Body of pancreas (tissue), 4 donors: ENCODE data around the gene GPANK1. TPM values are rescaled to one million over a fixed set of nuclear protein-coding genes. Genes with fewer than 3 reads are reported as not detected.

ENCODE experiments used
- ATAC-seq: fragments of 150-250 bp; one replicate; pipeline ENCODE4 v1.9.1; 2016
- DNase-seq, 4 donors: peaks; one replicate each; pipeline ENCODE4 v3.0.0-alpha.2; 2019
- H3K27ac ChIP-seq, 4 donors: fragments of 200-600 bp; sonication (generic); 1 replicate in 3 of 4; 2 replicates in 1 of 4; pipeline versions ENCODE4 v1.5.1 to v1.6.1; 2016 to 2019; ENCODE audit warnings: mild to moderate bottlenecking in 1 of 4, mixed read lengths in 1 of 4, moderate library complexity in 1 of 4
- H3K27me3 ChIP-seq, 2 donors: fragments of 200-600 bp; sonication (generic); one replicate each; pipeline ENCODE4 v1.6.0; 2016; ENCODE audit warnings: mild to moderate bottlenecking in 1 of 2
- H3K36me3 ChIP-seq, 2 donors: fragments of 200-600 bp; sonication (generic); replicated peaks in 1 of 2; 2 replicates each; pipeline ENCODE4 v1.5.1; 2016; ENCODE audit warnings: low read depth in 2 of 2; ENCODE audit not compliant: insufficient read depth in 1 of 2
- H3K4me1 ChIP-seq: fragments of 200-600 bp; sonication (generic); one replicate; pipeline ENCODE4 v1.6.0; 2016
- H3K4me3 ChIP-seq, 2 donors: fragments of 200-600 bp; sonication (generic); 1 replicate in 1 of 2; 2 replicates in 1 of 2; pipeline ENCODE4 v1.5.1; 2016 to 2019
- H3K9me3 ChIP-seq, 3 donors: fragments of 200-600 bp; sonication (generic); 1 replicate in 2 of 3; 2 replicates in 1 of 3; pipeline ENCODE4 v1.5.1; 2016
- CTCF ChIP-seq, 7 experiments: fragments of 450-650 bp in 4 of 7; fragments of 200-600 bp in 3 of 7; sonication (generic) in 3 of 7; IDR thresholded peaks; one replicate each; pipeline ENCODE4 v1.5.1; 2016 to 2019; ENCODE audit warnings: antibody characterized with exemption in 7 of 7
- POLR2A ChIP-seq, 3 donors: fragments of 450-650 bp; IDR thresholded peaks; one replicate each; pipeline ENCODE4 v1.6.1; 2016; ENCODE audit warnings: antibody characterized with exemption in 3 of 3, mild to moderate bottlenecking in 2 of 3
- WGBS, 2 donors: methylation state at CpG; one replicate each; pipeline ENCODE4 v1.1.5; 2017; 5-methylcytosine and 5-hydroxymethylcytosine counted together
- intact Hi-C: fragments of 100-400 bp; cut with DNase I; formaldehyde crosslinking; loops from one replicate; pipeline ENCODE4 v1.15.1; 2023
- total RNA-seq, 2 donors: library from RNA; depleted of rRNA; stranded (reverse); fragments of >200 nt; gene quantifications; one replicate each; pipeline ENCODE4 v1.1.0, GENCODE V29; 2016

GPANK1 gene
- total RNA-seq, 2 donors from 2014 or later: 8.9 to 10.9 TPM

GRCh38 chr6:31636698-31637596, 27.9 kb downstream of the GPANK1 start:
- 79 to 81% methylated on average over 21 to 27 of the region's 27 CpGs for WGBS, 2 donors
- no peaks in the 10 kb centered on the region for H3K27me3 ChIP-seq
- H3K4me3 ChIP-seq: no peak overlapping the region
- intact Hi-C loops: no loop called here
- no peaks in the 10 kb centered on the region for H3K9me3 ChIP-seq
- ATAC-seq: no peak
- peaks cover 25 to 52% of the 10 kb centered on the region in 2 donors for H3K36me3 ChIP-seq
- H3K4me1 ChIP-seq: no peaks in the 10 kb centered on the region
- DNase-seq: no peak
- no peak overlapping the region for H3K27ac ChIP-seq
- TF ChIP-seq POLR2A (IDR thresholded peaks at IDR 0.05): no peak
- TF ChIP-seq CTCF (IDR thresholded peaks at IDR 0.05): no peak

DNA sequence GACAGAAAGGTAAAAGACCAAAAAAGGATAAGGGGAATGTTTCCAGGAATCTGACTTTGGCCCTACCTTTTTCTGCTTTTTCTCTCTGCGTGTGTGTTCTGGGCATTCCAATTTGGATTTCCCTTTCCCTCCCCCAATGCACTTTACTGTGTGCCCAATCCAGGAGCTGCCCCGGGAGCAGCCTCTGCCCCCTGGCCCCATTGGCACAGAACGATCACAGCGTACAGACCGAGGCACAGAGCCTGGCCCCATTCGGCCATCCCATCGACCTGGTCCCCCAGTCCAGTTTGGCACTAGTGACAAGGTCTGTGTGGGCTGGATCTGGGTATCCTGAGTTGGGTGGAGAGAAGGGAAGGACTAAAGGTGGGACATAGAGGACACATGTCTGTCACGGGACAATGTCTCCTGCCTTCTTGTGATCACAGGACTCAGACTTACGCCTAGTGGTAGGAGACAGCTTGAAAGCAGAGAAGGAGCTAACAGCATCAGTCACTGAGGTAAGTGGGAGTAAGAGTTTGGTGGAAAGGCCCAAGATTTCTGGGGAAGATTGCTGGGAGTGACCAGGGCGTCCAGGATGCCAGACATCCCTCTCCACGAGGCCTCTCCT, 29.7 kb downstream of the GPANK1 start:
- 79 to 89% methylated on average over 11 of the region's 11 CpGs for WGBS, 2 donors

DNA sequence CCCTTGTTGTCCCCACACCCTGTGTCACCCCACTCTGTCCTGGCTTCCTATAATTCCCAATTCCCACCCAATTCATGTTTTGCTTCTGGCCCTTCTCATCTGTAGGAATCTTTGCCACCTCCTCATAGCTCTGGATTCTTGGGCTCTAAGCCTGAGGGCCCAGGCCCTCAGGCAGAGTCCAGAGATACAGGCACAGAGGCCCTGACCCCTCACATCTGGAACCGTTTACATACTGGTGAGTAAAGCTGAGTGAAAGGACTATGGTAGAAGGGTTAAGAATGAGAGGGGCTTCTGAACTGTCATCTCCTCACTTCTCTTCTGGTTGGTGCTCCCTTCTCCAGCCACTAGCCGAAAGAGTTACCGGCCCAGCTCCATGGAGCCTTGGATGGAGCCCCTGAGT, 30.7 kb downstream of the GPANK1 start:
- H3K4me1 ChIP-seq: no peaks in the 10 kb centered on the region
- no peak overlapping the region for H3K27ac ChIP-seq
- no peaks in the 10 kb centered on the region for H3K9me3 ChIP-seq
- H3K36me3 ChIP-seq: peaks cover 20 to 59% of the 10 kb centered on the region in 2 donors
- TF ChIP-seq CTCF (IDR thresholded peaks at IDR 0.05) (no peak), POLR2A (IDR thresholded peaks at IDR 0.05) (no peak)
- H3K4me3 ChIP-seq: no peak overlapping the region
- WGBS, 2 donors: 87 to 94% methylated on average over 3 of the region's 3 CpGs
- no peak for ATAC-seq
- intact Hi-C loops: no loop called here
- H3K27me3 ChIP-seq: no peaks in the 10 kb centered on the region
- no peak for DNase-seq

More for the DNA sequence above, 29.7 kb downstream of the GPANK1 start:
- Histone ChIP-seq H3K36me3 (peaks cover 14 to 56% of the 10 kb centered on the region in 2 donors), H3K27me3 (no peaks in the 10 kb centered on the region), H3K9me3 (no peaks in the 10 kb centered on the region), H3K4me3 (no peak overlapping the region), H3K27ac (no peak overlapping the region), H3K4me1 (no peaks in the 10 kb centered on the region)
- TF ChIP-seq POLR2A (IDR thresholded peaks at IDR 0.05) (no peak), CTCF (IDR thresholded peaks at IDR 0.05) (no peak)
- intact Hi-C loops: no loop called here
- DNase-seq (no peak), ATAC-seq (no peak)

DNA sequence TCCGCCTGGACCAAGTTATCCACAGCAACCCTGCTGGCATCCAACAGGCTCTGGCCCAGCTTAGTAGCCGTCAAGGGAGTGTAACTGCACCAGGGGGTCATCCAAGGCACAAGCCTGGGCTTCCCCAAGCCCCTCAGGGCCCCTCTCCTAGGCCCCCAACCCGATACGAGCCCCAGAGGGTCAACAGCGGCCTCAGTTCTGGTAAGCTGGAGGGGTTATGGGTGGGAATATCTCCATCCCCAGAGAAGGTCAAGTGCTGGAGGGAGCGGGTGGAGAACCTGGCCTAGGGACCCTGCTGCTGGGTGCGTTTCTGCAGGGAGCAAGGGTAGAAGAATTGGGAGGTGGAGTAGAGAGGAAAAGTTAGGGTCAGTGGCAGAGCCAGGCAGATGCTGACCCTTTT, 31.4 kb downstream of the GPANK1 start:
- Histone ChIP-seq H3K36me3 (peaks cover 24 to 66% of the 10 kb centered on the region in 2 donors), H3K27me3 (no peaks in the 10 kb centered on the region), H3K27ac (no peak overlapping the region), H3K4me1 (no peaks in the 10 kb centered on the region), H3K4me3 (no peak overlapping the region), H3K9me3 (no peaks in the 10 kb centered on the region)
- 78 to 88% methylated on average over 6 of the region's 7 CpGs for WGBS, 2 donors
- intact Hi-C loops: no loop called here
- DNase-seq (no peak), ATAC-seq (no peak)
- TF ChIP-seq POLR2A (IDR thresholded peaks at IDR 0.05) (no peak), CTCF (IDR thresholded peaks at IDR 0.05) (no peak)
